WTC11 (cell line): Measurements from ENCODE around the gene PARM1.

Experiments
- FOXK1 ChIP-seq: sonication (generic); formaldehyde crosslinking; IDR thresholded peaks from 2 replicates; pipeline ENCODE4 v1.8.0; 2022; ENCODE audit warnings: mild to moderate bottlenecking, moderate library complexity, missing genetic modification reagents
- KAT7 ChIP-seq: sonication (generic); formaldehyde crosslinking; IDR thresholded peaks from 2 replicates; pipeline ENCODE4 v1.8.1; 2023; ENCODE audit warnings: missing genetic modification reagents, mild to moderate bottlenecking, borderline replicate concordance
- NFYB ChIP-seq: sonication (generic); formaldehyde crosslinking; conservative IDR thresholded peaks from 2 replicates; pipeline ENCODE4 v1.8.0; 2022; ENCODE audit warnings: low read depth, missing genetic modification reagents
- TEAD4 ChIP-seq: sonication (generic); formaldehyde crosslinking; IDR thresholded peaks from 2 replicates; pipeline ENCODE4 v1.8.0; 2022; ENCODE audit warnings: mild to moderate bottlenecking, missing genetic modification reagents
- TF ChIP-seq, protein P1 (sequence below): fragments of 200-600 bp; IDR thresholded peaks from 2 replicates; pipeline ENCODE4 v1.8.0; 2022; ENCODE audit warnings: antibody characterized with exemption
- TF ChIP-seq, protein P2 (sequence below): sonication (generic); formaldehyde crosslinking; IDR thresholded peaks from 2 replicates; pipeline ENCODE4 v1.8.1; 2023; ENCODE audit warnings: mild to moderate bottlenecking, missing genetic modification reagents, moderate library complexity

GRCh38 chr4:75036046-75036830, 103.3 kb downstream of the PARM1 start:
- TF ChIP-seq NFYB (CRISPR knock-in tag) (no peak), TEAD4 (CRISPR knock-in tag) (no peak), KAT7 (CRISPR knock-in tag) (no peak), FOXK1 (CRISPR knock-in tag) (no peak)
- TF ChIP-seq, protein P1, sequence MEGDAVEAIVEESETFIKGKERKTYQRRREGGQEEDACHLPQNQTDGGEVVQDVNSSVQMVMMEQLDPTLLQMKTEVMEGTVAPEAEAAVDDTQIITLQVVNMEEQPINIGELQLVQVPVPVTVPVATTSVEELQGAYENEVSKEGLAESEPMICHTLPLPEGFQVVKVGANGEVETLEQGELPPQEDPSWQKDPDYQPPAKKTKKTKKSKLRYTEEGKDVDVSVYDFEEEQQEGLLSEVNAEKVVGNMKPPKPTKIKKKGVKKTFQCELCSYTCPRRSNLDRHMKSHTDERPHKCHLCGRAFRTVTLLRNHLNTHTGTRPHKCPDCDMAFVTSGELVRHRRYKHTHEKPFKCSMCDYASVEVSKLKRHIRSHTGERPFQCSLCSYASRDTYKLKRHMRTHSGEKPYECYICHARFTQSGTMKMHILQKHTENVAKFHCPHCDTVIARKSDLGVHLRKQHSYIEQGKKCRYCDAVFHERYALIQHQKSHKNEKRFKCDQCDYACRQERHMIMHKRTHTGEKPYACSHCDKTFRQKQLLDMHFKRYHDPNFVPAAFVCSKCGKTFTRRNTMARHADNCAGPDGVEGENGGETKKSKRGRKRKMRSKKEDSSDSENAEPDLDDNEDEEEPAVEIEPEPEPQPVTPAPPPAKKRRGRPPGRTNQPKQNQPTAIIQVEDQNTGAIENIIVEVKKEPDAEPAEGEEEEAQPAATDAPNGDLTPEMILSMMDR = no peak
- TF ChIP-seq, protein P2, sequence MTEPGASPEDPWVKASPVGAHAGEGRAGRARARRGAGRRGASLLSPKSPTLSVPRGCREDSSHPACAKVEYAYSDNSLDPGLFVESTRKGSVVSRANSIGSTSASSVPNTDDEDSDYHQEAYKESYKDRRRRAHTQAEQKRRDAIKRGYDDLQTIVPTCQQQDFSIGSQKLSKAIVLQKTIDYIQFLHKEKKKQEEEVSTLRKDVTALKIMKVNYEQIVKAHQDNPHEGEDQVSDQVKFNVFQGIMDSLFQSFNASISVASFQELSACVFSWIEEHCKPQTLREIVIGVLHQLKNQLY (CRISPR knock-in tag) = no peak
